A172 (cell line): ENCODE results near the gene GRB7. TPM values are rescaled to one million over a fixed set of nuclear protein-coding genes. Genes with fewer than 3 reads are reported as not detected.
"Not testable (repeated sequence)": the region's sequence is repeated elsewhere in the genome, so short reads cannot be mapped to it uniquely, and the experiment has no call there.

Experiments
- DNase-seq: peaks from one replicate; pipeline ENCODE4 v3.0.0-alpha.2; 2015; ENCODE audit warnings: low spot score
- total RNA-seq: library from RNA; depleted of rRNA; stranded (reverse); fragments of >200 nt; shearing (Covaris generic); gene quantifications from 2 replicates; pipeline ENCODE4 v1.2.3, GENCODE V29; 2014

Gene GRB7
- total RNA-seq, 1 experiment from 2014 or later: 0.40 TPM

GRCh38 chr17:39751016-39751543 is 13.3 kb downstream of the GRB7 start:
- DNase-seq: no peak

- no peak for DNase-seq
These were observed 13.9 kb downstream of the GRB7 start for GRCh38 chr17:39751637-39752036.

DNA sequence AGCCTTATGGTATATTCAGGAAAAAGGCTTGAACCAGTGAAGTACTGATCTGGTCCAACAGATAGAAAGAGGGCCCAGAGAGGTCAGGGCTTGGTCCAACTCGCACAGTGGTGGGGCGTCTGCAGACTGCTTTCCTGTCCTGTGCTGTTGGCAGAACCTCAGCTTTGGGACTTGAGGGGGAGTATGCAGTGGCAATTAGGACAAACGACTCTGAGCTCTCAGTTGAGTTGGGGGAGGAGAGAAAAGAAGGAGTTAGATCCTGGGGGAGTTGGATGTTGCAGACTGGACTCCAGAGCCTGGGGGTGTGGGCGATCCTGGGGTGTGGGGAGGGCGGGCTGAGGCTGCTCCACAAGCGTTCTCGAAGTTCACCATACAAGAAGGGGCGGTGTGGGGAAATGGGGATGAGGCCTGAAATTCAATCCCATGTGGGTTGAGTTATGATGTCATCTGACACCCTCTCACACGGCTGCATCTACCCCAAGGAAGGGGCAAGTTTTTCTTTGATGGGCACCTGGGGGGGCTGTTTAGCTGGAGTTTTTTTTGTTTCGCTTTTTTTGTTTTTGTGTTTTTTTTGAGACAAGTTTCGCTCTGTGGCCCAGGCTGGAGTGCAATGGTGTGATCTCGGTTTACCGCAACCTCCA is 14.6 kb downstream of the GRB7 start:
- DNase-seq: no peak

- no peak for DNase-seq
These were observed 15.9 kb downstream of the GRB7 start for GRCh38 chr17:39753514-39754160.

DNA sequence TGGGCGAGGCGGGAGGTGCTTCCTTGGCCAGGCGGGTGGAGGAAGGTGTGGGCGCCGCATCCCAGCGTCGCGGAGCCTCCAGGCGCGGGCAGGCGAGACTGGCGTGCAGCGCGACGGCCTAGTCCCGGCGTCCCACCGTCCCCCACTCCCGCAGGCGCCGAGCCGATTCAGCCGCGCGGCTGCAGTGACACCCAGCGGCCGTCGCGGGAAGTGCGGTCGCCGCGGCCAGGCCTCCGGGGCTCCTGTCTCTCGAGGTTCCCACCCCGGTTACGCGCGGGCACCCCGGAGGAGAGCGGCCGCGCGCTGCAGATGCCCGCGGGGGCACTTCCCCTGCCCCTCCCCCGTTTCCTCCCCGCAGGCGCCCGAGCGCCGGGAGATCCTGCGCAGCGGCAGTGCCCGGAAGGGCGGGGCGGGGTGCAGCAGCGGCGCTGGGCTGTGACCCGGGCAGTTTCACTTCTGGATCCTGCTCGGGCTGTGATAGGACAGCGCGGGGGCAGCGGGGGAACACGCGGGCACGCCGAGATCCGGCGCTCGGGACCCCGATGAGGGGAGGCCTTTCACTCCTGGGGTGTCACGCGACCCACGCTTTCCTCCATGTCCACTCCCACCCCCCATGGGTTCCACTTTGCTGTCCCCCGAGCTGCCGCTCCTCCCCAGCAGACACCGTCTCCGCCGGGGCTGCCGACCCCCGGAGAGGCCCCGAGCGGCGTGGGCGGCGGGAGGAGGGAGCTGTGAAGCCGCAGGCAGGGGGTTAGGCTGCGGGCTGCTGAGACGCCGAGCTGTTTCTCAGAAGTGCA is 16.6 kb downstream of the GRB7 start:
- peak; percentile 88 for DNase-seq

DNA sequence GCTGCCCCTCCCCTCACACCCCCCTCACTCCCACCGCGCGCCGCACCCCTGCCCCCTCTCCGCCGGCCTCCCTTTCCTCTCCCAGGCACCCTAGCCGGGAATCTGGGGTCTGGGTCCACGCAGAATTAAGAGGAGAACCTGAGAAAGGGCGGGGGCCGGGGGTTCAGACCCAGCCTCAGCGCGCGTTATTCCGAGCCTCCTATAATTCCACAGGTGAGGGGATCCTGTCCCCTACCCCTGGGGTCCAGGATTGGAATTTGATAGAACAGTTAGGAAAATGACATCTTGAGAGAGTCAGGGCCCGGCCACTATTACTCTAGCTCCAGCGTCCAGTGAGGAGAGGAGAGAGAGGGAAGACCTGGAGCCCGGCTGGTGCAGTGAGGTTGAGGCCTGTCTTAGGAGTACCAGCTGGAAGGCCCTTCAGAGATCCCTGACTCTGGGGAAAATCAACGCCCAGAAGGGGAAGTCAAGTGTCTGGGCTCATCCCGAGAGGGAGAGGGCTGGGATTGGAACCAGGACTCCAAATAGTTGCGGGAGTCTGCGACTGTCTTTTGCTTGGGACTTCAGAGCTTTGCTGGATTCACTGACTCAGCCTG is 17.3 kb downstream of the GRB7 start:
- DNase-seq: no peak

DNA sequence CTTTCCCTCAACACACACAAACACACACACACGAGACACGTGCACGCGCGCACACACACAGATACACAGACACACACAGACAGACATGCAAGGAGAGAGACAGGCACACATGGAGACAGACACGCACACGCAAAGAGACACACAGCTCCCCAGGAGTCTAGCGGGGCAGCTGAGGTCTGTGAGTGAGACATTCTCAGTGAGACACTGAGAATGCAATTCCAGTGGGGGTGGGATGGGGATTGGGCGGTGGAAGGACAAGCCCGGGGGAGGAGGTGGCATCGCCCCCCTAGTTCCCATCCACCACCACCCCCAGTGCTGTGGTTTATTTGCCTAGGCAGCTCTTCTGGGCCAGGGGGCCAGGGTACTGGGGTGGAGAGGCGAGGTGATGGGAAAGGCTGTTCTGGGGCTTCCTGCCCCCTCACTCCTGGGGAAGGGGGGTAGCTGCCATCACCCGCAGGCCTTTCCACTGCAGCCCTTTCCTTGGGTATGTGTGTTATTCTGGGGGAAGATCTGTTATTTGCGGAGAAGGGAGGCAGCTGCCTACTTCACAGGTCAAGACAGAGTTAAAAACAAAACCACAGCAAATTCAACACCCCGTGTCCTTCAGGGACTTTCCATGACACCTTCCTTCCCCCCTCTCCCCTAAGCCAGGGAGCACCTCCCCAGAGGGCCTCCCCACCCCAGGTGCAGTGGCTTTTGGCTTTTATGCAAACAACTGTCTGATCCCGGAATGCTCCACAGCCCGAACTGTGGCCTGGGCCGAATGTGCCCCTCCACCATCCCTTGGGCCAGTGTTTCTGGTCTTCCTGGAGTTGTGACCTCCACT is 18.0 kb downstream of the GRB7 start:
- DNase-seq: no peak

DNA sequence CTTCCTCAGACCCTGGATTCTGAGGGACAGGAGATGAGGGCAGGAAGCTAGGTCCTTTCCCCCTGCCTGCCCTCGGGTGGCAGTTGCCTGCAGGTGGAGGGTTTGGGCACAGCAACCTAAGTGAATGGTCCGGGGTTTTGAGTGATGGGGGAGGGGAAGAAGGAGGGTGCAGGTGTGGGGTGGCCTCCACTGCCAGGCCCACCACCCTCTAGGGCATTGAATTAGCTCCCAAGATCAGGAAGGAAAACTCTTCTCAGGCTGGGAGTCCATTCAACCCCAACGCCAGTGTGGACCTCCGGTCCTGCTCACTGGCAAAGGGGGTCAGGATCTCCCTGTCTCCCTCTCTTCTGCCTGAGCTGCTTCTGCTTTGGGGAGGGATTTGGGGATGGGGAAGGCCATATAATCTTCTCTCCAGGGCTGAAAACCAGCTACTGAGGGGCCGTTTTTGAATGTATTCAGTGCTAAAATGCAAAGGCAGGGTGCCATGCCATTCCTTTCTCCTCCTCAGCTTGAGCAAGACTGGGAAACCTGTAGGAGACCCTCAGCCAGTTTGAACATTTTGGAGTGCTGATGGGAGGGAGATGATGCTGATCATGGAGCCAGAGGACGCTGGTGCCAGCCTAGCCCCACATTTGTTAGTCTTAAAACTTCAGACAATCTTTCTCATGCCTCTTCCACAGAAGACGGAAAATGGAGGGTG is 18.8 kb downstream of the GRB7 start:
- no peak for DNase-seq

- DNase-seq: no peak
These were observed 19.5 kb downstream of the GRB7 start for GRCh38 chr17:39757176-39757662.

DNA sequence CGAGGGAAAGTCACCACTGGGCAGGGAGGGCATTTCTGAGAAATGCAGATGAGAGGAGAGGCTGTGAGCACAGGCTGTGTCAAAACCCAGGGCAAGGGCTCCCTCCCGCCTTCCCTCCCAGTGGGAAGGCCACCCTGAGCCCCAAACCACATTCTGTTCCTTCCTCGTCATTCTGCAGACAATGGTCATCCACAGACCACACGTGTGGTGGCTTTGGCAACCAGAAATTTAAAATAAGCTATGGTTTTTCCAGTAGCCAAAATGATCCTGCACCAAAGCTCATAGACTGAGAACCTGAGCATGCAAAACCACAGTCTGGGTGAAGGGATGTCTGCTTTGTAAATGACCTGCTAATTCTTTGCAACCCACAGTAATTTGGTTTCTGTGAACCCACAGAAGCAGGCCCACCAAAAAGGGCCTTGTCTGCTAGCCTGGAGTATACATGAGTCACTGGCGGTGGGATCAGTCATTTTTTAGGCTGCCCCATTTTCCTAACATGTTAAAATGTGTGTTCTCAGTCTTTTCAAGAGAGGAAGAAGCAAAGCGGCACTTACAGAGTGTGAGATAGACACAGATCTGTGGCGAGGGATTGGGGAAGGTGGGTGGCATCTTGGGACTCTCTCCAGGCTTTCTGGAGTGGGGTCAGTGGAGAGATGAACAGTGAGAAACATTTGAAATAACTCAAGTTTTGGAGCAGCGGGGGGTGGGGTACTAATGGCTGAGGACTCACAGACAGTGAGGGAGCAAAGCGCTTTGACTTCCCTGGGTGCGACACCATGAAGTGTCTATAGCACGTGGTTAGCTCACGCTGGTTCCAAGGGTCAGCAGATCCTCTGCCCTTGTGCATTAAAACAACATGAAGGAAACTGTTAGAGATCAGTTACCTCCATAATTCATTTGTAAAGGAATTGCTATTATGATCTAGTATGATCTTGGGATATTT is 20.5 kb downstream of the GRB7 start:
- DNase-seq: no peak

GRCh38 chr17:39759204-39759603 is 21.5 kb downstream of the GRB7 start:
- DNase-seq: no peak

- DNase-seq: no peak
These were observed 24.2 kb downstream of the GRB7 start for GRCh38 chr17:39761861-39762496.

DNA sequence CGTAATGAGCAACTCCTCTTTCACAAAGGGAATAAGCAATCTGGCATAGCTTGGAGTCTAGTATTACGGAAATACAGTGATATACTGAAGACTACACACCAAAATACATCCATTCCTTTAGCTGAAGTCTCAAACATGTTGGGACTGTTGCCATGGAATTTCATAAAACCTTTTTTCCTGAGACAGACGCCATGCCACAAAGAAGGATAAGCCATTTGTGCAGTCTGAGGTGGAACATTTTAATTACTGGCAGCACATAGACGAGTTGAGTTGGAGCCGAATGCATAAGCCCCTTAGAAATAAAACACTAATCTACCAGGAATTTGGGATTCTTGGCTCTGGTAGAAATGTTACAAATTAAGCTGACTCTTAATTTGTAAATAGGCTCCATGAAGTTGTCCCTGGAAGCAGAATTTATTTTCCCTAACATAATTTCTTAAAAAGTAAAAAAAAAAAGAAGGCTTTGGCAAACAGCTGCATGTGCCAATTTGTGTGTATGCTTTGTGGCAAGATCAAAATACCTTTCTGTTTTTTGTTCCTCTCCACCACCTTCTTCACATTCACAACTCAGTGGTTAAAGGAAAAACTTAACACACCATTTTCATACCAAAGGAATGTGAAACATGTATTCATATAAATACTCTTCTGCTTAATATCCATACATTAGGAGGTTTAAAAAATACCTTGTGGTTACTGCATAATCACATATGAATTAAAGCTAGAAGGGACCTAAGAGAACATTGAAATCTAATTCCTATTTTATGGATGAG is 25.5 kb downstream of the GRB7 start:
- DNase-seq: no peak

GRCh38 chr17:39764171-39764570 is 26.4 kb downstream of the GRB7 start:
- not testable (repeated sequence) for DNase-seq

- no peak for DNase-seq
These were observed 27.4 kb downstream of the GRB7 start for GRCh38 chr17:39765175-39765574.

DNA sequence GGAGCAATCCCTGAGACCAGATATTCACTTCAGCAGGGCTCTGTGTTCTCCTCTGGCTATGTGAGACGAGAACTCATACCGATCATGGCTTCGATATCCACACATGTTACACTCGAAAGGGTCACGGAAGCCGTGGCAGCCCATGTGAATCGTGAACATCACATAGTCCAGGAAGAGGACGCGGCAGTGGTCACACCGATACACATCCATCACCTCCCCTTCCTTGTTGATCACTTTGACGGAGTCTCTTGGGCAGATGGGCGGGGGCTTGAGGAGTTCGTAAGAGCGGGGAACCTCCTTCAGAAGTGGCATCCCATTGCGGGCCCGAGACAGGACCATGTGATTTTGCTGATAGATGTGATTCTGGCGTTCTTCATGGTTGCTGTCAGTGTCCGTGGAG is 28.0 kb downstream of the GRB7 start:
- no peak for DNase-seq

DNA sequence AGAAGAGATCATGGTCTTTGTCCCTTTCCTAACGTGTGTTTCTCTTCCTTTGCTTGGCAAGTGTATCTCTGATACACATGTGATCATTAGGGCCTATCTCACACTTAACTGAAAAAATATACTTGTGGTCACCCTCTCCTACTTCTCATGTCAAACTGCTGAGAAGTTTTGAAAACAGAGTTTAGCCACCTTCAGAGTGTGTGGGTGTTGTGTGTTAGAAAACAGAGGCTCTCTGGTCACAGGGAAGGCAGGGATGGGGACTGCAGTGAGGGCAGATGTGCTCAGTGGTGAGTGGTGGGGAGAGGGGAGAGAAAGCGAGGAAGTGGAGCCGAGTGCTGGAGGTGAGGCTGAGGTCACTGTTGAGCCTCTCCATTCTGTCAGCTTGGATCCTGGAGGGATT is 29.4 kb downstream of the GRB7 start:
- no peak for DNase-seq

DNA sequence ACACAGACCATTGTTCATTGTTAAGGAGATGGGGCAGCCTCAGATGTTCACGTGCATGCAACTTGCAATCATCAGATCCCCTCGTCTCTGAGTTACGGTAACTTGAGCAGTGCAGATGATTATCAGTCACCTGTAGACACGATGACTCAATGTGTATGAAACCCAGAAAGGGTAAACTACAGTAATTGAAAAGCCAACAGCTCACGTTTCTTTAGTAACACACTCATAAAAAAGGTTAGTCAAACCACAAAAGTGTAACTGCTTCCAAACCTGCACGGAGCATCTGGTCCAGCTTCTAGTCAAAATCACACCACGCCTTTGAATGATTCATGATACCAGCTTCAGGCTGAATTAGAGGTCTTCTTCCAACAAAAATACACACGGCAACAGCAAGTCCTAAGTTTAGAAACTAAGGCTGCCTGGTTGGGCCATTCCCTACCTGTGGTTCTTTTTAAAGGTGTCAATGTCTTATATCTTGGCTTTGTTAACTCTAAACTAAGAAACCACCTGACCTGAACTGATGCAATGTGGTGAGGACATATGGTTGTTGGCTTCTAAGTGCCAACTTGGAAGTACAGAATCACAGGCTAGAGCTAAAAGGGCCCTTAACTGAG is 32.3 kb downstream of the GRB7 start:
- peak; percentile 91 for DNase-seq
